ENCODE results near the gene DNAJC19.

DNA sequence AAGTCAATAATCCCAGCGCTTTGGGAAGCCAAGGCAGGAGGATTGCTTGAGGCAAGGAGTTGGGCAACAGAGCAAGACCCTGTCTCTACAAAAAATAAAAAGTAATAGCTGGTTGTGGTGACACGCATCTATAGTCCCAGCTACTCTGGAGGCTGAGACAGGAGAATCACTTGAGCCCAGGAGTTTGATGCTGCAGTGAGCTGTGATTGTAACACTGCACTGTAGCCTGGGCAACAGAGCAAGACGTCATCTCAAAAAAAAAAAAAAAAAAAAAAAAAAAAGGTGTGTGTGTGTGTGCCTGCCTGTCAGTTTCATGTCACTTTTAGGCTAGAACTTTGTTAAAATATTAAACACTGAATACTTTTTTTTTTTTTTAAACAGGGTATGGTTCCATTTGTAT lies 28.4 kb downstream of the DNAJC19 start:
- TF ChIP-seq, protein P1, sequence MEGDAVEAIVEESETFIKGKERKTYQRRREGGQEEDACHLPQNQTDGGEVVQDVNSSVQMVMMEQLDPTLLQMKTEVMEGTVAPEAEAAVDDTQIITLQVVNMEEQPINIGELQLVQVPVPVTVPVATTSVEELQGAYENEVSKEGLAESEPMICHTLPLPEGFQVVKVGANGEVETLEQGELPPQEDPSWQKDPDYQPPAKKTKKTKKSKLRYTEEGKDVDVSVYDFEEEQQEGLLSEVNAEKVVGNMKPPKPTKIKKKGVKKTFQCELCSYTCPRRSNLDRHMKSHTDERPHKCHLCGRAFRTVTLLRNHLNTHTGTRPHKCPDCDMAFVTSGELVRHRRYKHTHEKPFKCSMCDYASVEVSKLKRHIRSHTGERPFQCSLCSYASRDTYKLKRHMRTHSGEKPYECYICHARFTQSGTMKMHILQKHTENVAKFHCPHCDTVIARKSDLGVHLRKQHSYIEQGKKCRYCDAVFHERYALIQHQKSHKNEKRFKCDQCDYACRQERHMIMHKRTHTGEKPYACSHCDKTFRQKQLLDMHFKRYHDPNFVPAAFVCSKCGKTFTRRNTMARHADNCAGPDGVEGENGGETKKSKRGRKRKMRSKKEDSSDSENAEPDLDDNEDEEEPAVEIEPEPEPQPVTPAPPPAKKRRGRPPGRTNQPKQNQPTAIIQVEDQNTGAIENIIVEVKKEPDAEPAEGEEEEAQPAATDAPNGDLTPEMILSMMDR (IDR thresholded peaks at IDR 0.05), result no peak
- TF ChIP-seq POLR2A (IDR thresholded peaks at IDR 0.05), result no peak

Data from lower leg skin (tissue), 3 donors.